OCI-M1 (cell line): Measurements from ENCODE around the gene PIGX.

Experiments
- DNase-seq: peaks from one replicate; lab custom pipeline; 2025; lab: John Stamatoyannopoulos, UW

PIGX gene

DNA sequence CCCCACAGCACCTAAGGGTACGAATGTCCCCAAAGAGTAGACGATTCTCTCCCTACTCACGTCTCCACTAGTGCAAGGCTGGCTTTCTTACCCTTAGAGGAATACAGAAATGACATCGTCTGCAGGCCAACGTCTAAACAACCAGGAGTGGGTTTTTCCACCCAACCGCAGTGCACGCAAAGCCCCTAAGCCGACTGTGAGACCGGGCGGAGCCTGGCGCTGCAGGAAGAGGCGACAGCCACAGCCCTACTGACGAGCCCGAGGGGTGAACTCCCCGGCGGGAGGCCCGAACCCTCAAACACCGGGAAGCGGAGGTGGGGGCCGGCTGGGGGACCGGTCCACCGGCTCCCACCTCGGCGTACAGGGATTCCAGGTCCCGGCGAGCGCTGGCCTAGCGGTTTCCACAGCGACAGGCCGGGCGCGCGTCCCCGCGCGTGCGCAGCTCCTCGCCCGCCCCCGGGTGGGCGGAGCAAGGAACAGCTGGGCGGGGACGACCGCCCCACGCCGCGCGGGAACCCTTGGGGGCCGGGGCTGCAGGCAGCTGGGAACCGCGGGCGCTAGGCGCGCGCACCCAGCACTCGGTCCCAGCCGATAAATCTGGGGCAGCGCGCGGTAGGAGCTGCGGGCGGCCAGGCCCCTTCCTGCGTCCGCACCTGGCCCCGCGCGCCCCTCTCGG lies at the start of gene PIGX, which contains the start of gene CEP19:
Gene PIGX (plus strand): TSS at position 540 of the 676 bp plus-strand sequence.
Gene CEP19 (minus strand): TSS at position 413 of the 676 bp plus-strand sequence. CDS start 3,593 bp downstream, outside the sequence.
- peak; percentile 86 for DNase-seq

DNA sequence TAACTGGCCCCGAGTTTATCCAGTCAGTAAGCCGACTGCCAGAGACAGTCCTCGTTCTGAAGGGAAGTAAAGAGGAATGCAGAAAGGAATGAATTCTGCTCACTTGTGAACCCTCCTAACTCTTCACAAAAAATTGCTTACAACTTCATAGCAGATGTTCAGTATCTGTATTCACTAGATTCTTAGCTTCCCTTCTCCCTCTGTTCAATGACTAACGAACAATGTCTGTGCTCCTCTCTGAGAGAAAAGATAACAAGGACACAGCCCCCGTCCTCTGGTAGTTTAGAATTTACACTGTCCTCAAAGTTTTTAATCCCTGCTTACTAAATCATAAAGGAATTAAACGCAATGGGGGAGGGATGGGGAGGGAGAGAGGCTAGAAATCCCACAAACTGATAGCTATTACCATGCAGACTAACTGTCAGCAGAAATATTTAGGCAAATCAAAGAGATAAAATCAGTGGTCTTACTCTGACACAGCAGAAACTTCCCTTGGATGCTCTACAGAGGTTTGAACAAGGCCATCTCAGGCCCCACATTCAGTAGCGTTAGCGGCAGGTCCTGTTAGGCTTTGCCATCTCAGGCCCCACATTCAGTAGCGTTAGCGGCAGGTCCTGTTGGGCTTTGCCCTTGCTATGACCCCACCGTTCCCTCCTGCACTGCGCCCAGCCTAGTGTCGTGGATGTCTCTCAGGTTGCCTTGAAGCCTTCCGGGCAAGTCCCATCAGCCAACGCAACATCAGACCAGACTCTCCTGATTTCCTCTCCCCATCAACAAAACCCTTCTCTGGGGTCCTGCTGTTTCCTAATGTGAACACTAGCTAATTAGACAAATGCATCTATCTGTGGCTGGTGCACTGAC lies 49.2 kb upstream of the PIGX start:
- DNase-seq = peak; percentile 75

DNA sequence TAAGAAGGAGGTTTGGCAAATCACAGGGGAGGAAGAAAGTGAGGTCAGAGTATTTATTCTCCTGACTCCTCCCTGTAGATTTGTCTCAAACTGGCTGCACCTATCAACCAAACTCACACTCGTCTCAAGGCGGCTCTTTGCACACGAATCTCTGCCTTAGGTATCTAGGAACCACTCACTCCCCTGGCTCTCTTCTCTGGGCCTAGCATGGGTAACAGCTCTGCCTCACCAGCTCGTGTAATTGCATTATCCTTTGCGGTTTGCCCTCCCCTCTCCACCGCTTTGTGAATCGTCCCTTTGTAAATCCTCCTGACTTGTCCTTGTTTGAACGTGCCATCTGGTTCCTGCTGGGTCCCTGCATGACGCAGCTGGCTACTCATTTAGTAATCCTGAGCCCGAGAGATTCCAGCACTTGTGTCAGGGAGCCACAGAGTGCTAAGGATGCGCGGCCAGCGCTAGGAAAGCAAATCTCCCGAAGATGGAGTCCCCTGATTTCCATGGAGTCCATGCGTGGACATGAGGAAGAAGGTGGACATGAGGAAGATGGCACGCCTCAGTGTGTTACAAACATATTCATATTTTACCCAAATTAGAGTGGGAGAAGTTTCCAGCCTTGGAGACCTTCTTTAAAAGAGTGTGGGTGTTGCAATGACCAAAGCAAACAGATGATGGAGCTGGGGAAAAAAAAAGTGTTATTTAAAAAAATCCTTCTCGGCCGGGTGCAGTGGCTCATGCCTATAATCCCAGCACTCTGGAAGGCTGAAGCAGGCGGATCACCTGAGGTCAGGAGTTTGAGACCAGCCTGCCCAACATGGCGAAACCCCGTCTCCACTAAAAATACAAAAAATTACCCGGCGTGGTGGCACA lies 45.9 kb upstream of the PIGX start:
- DNase-seq = no peak

DNA sequence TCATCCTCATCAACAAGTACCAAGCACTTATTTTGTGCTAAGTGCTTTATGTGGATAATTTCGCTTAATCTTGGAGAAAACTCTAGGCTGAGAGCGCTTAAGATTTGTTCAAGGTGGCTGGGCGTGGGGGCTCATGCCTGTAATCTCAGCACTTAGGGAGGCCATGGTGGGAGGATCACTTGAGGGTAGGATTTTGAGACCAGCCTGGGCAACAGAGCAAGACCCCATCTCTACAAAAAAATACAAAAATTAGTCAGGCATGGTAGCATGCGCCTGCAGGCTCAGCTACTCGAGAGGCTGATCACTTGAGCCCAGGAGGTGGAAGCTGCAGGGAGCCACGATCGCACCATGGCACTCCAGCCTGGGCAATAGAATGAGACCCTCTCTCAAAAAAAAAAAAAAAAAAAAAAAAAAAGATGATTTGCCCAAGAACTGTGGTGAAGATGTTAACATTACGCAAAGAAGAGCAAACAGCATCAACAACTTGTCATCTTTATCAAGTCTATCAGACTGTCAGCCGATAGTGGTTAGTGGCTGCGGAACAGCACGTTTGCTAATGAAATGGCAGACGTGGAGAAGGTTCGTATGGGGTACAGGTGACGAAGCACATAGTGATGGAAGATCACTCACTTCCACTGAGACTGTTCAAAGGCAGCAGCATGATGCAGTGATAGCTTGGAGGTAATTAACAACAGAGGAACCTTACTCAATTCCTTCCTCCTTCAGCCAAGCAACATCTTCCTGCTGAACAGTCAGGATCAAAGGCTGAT lies 44.9 kb upstream of the PIGX start:
- DNase-seq = no peak

DNA sequence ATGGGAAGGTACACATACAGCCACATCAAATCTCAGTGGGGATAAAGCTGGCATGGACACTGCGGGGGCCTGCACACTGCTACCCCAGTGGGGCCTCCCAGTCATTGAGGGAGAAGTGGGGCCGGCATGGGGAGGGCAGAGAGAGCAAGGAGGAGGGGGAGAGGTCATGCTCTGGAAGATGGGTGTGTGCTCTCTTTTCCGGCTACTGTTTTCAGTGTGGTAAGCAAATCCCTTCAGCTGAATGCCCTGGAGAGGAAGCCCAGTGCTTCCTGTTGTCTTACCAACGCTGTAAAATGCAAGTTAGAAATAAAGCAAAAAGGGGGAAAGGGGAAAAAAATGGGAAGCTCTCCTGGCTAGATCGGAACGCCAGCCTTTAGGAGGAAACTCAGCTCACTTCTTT lies 41.8 kb upstream of the PIGX start:
- DNase-seq = no peak

GRCh38 chr3:196673632-196674031 lies 38.5 kb upstream of the PIGX start:
- DNase-seq = no peak

- no peak for DNase-seq
Observed at GRCh38 chr3:196677353-196677752, 34.8 kb upstream of the PIGX start.

DNA sequence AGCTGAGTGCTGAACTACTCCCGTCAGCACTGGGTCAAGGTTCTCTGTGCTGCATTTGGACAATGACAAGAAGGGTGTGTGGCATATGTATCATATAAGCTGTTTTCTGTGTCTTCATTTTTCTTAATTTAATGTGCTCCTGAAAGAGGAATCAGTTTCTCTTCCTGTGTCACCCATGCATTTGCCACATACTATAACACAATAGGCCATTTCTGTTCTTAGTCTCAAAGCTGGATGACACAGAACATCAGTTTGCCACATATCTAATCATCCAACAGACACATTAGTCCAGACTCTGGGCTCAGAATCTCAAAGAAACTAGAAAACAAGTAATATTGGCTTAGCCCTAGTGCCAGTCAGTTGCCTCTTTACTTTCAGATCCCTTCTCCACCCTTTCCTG lies 34.2 kb upstream of the PIGX start:
- DNase-seq = no peak

- peak; percentile 87 for DNase-seq
Observed at GRCh38 chr3:196684548-196685407, 27.4 kb upstream of the PIGX start.

- no peak for DNase-seq
Observed at GRCh38 chr3:196686436-196686835, 25.7 kb upstream of the PIGX start.

- peak; percentile 74 for DNase-seq
Observed at GRCh38 chr3:196688349-196688748, 23.8 kb upstream of the PIGX start.

DNA sequence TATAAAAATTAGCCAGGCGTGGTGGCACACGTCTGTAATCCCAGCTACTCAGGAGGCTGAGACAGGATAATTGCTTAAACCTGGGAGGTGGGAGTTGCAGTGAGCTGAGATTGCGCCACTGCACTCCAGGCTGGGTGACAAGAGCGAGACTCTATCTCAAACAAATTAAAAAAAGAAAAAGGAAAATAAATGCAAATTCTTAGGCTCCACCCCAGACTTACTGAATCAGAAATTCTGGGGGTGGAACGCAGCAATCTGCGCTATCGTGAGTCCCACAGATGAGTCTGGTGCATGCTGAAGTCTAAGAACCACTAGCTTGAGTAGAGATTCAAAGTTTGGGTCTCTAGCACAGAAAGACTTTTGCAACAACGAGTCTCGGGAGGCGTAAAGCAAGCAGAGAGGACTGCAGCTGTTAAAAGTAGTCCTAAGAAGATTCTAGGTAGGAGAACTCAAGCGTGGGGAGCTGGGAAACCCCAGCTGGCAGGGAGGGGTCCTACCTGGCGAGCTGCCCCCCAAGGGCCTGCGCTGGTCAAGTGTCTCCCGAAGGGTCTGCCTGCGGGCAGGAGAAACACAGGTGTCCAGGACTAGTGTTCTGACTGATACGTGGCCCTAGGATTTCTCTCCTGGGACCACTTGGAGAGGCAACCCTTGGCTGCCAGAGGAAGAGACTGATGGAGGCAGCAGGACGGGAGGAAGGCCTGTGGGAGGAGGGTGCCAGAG lies 22.1 kb upstream of the PIGX start:
- no peak for DNase-seq

DNA sequence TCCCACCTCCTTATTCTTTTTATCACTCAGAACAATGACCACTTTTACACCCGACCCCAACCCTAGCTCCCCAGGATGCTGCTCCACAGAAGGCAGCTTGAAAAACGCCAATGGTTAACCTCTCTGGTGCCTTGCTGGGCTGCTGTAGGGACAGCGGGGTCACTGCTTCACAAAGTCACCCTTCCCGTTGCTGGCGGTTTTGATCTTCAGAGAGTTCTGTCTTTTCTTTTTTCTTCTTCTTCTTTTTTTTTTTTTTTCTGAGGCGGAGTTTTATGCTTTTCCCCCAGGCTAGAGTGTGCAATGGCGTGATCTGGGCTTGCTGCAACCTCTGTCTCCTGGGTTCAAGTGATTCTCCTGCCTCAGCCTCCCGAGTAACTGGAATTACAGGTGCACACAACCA lies 20.8 kb upstream of the PIGX start:
- DNase-seq = no peak

DNA sequence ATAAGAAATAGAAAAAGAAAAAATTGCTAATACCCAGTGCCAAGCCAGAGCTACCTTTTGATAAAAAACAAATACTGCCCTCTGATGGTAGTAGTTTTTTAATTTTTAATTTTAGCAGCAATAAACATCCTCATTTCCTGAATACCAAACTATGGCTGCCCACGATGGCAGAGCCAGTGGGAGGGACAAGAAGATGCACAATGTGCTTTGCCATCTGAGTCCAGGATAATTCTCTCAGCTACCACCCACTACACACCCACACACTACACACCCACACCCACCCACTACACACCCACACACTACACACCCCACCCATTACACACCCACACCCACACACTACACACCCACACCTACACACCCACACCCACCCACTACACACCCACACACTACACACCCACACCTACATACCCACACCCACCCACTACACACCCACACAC lies 18.0 kb upstream of the PIGX start:
- DNase-seq = peak; percentile 49

GRCh38 chr3:196694941-196695848 lies 17.0 kb upstream of the PIGX start:
- DNase-seq = no peak

- DNase-seq = no peak
Observed at GRCh38 chr3:196695849-196696226, 16.3 kb upstream of the PIGX start.

DNA sequence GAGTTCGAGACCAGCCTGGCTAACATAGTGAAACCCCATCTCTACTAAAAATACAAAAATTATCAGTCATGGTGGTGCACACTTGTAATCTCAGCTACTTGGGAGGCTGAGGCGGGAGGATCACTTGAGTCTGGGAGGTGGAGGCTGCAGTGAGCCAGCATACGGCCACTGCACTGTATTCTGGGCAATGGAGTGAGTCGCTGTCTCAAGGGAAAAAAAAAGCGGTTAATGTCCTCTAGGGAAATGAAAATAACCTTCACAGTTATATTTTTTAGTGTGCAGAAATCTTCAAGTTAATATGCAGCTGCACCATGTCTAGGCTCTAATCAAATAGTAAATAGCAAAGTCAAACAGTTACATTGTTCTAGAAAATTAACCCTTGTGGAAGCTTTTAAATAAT lies 14.9 kb upstream of the PIGX start:
- no peak for DNase-seq

DNA sequence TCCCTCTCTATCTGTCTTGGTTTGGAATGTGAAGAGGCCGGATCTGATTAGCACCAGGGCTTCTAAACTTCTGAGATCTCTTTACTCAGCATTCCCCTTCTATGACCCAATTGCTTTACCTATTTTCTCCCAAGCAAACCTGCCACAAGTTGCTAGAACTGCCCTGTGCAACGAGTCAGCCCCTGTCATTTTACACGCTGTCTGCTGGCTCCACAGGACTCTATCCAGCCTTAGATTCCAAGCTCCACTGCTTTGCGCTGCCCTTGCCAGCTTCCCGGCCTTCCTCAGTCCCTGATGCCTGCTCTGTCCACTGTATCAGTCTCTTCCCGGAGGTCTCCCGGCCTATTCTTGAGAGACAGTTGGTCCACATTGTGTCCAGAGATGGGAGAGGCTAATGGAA lies 12.4 kb upstream of the PIGX start:
- DNase-seq = no peak

DNA sequence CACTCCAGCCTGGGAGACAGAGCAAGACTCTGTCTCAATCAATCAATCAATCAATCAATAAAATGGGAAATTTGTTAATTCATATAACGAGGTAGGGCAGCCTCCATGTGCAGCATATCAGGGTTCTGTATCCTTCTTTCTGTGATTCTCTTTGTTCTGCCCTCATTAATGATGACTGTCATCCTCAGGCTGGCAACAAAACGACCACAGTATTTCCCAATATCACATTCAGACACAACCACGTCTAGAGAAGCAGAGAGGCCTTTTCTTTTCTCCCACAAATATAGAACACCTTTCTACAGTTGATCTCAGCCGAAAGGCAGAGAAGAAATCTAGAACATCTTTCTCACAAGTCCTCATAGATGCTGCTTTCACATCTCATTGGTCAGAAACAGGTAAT lies 11.4 kb upstream of the PIGX start:
- DNase-seq = no peak
